ENCODE results near the gene MPP1.

The MPP1 gene

DNA sequence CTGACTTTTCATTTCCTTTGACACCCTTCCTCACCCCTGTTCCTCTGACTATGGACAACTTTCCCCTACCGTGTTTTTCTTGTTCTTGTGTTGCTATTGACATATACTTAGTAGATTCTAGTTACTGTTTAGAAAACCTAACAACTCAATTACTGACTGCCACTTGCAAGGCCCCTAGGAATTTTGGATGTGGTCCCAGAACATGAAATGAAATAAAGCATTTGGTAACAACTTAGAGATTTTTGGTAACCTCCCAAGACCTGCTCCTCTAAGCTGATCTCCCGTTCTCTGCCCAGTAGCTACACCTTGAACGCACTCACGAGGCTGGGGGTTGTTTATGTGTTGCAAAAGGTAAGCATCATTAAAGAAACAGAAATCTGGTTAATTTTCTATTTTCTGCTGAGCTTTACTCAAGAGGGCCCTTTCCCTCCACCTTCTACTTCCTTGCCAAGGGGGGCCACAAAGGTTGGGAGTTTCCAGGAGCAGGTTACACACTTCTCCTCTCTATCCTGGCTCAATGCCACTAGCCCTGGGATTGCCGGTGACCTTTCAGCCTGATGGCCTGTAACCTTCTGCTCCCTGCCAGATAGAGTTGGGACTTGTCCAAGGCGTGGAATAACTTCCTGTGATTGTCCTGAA, 74.9 kb downstream of the MPP1 start:
- peak; percentile 87 for DNase-seq

DNA sequence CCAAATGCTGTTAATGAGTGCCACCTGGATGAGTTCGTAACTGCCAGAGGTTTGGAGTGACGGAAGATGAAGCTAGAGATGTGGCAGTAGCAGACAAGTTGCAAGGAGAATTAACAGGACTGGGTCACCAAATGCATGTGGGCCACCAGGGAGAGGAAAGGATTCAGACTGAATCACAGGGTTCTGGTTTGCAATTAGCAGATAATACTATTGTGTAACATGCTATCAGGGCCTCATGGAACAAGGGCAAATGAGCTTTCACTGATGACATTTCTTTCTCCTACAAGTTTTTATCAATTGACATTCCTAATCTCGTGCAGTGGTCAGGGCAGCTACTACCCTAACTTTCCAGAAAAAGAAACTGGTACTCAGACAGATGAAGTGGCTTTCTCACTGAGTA, 75.8 kb downstream of the MPP1 start:
- no peak for DNase-seq

Data from fibroblast of upper back skin (primary cell).